Epithelial cell of proximal tubule (primary cell): ENCODE data around the gene BTBD19. TPM values are rescaled to one million over a fixed set of nuclear protein-coding genes. Genes with fewer than 3 reads are reported as not detected.
A peak's percentile ranks its signal among the peaks of the same experiment; 100 is the strongest.

Source experiments
- DNase-seq: peaks from one replicate; pipeline ENCODE4 v3.0.0-alpha.2; 2011; ENCODE audit warnings: low read depth
- H3K4me3 ChIP-seq: 2 replicates; pipeline ENCODE4 v1.5.1; 2011; ENCODE audit warnings: low read depth, mild to moderate bottlenecking, low read length
- CTCF ChIP-seq: conservative IDR thresholded peaks from 2 replicates; pipeline ENCODE4 v1.5.1; 2012; ENCODE audit warnings: low read depth, mild to moderate bottlenecking, low read length
- total RNA-seq: library from RNA; depleted of rRNA; stranded (reverse); fragments of >200 nt; gene quantifications from 2 replicates; pipeline ENCODE4 v1.2.3, GENCODE V29; 2015

The BTBD19 gene
- total RNA-seq, 1 donor from 2014 or later, result 0.29 TPM

- DNase-seq, result no peak
- TF ChIP-seq CTCF, result no peak
- peak overlapping the region; percentile 89 for H3K4me3 ChIP-seq
These were observed 31.6 kb upstream of the BTBD19 start for GRCh38 chr1:44776730-44777068.

GRCh38 chr1:44777547-44777946 lies 30.8 kb upstream of the BTBD19 start:
- TF ChIP-seq CTCF, result no peak
- DNase-seq, result no peak
- H3K4me3 ChIP-seq, result peak overlapping the region; percentile 89

- no peak for TF ChIP-seq CTCF
- H3K4me3 ChIP-seq, result no peak overlapping the region
- DNase-seq, result no peak
These were observed 30.2 kb upstream of the BTBD19 start for GRCh38 chr1:44777969-44778635.

- no peak overlapping the region for H3K4me3 ChIP-seq
- no peak for DNase-seq
- no peak for TF ChIP-seq CTCF
These were observed 29.4 kb upstream of the BTBD19 start for GRCh38 chr1:44778705-44779576.

GRCh38 chr1:44780583-44781121 lies 27.7 kb upstream of the BTBD19 start:
- H3K4me3 ChIP-seq, result no peak overlapping the region
- no peak for DNase-seq
- TF ChIP-seq CTCF, result no peak

GRCh38 chr1:44783697-44784093 lies 24.6 kb upstream of the BTBD19 start:
- H3K4me3 ChIP-seq, result peak overlapping the region; percentile 51
- no peak for TF ChIP-seq CTCF
- DNase-seq, result no peak
